RWPE1 (cell line): ENCODE measurements around the gene PKMYT1.
A peak's percentile ranks its signal among the peaks of the same experiment; 100 is the strongest.

Source experiments
- CTCF ChIA-PET: fragments of 350-600 bp; sonication (Branson Sonifier 250); formaldehyde crosslinking; extraction: SDS; loops from one replicate; lab custom pipeline; 2021; lab: Yijun Ruan, JAX
- POLR2A ChIA-PET: fragments of 400-600 bp; formaldehyde crosslinking; extraction: SDS; loops from one replicate; lab custom pipeline; 2020; ENCODE audit warnings: antibody characterized with exemption; ENCODE audit not compliant: low non-redundant PET; lab: Yijun Ruan, JAX
- DNase-seq: peaks from one replicate; pipeline ENCODE4 v3.0.0; 2012; ENCODE audit warnings: low spot score
- H3K27ac ChIP-seq: fragments of 450-650 bp; 2 replicates; pipeline ENCODE4 v1.5.1; 2017
- TF ChIP-seq, protein P1 (sequence below): fragments of 450-650 bp; conservative IDR thresholded peaks from 2 replicates; pipeline ENCODE4 v1.5.1; 2017; ENCODE audit warnings: low read depth, mild to moderate bottlenecking

PKMYT1 gene

DNA sequence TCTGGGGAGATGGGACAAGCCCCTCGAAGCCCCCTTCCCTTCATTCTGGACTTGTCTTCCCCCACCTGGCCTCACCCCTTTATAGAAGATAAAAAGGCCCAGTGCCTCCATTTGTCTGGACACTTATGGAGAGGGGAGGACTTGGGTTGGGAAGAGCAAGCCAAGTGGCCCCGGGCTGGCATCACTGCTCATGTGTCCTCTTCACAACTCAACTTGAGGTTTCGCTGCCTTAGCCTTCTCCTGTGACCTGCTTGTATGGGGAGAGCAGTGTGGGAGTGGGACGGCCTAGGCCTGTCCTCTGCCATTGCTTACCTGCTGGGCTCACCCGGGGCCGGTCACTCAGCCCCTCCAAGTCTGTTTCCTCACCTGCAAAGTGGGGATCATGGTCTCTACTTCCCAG lies 9.7 kb downstream of the PKMYT1 start:
- ChIA-PET CTCF (interaction anchor here (0.6 to 1.6 kb wide), 6 partner anchors 9 to 598 kb away, joined by 3 to 8 read pairs (median 4); partner anchors contain the start of gene TNFRSF12A), POLR2A (interaction anchor here (1.1 kb wide), 1 partner anchor 10 kb away, joined by 3 read pairs; the partner anchor contains the start of gene PKMYT1)
- TF ChIP-seq, protein P1, sequence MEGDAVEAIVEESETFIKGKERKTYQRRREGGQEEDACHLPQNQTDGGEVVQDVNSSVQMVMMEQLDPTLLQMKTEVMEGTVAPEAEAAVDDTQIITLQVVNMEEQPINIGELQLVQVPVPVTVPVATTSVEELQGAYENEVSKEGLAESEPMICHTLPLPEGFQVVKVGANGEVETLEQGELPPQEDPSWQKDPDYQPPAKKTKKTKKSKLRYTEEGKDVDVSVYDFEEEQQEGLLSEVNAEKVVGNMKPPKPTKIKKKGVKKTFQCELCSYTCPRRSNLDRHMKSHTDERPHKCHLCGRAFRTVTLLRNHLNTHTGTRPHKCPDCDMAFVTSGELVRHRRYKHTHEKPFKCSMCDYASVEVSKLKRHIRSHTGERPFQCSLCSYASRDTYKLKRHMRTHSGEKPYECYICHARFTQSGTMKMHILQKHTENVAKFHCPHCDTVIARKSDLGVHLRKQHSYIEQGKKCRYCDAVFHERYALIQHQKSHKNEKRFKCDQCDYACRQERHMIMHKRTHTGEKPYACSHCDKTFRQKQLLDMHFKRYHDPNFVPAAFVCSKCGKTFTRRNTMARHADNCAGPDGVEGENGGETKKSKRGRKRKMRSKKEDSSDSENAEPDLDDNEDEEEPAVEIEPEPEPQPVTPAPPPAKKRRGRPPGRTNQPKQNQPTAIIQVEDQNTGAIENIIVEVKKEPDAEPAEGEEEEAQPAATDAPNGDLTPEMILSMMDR, result no peak
- H3K27ac ChIP-seq, result peak overlapping the region; percentile 84
- no peak for DNase-seq

DNA sequence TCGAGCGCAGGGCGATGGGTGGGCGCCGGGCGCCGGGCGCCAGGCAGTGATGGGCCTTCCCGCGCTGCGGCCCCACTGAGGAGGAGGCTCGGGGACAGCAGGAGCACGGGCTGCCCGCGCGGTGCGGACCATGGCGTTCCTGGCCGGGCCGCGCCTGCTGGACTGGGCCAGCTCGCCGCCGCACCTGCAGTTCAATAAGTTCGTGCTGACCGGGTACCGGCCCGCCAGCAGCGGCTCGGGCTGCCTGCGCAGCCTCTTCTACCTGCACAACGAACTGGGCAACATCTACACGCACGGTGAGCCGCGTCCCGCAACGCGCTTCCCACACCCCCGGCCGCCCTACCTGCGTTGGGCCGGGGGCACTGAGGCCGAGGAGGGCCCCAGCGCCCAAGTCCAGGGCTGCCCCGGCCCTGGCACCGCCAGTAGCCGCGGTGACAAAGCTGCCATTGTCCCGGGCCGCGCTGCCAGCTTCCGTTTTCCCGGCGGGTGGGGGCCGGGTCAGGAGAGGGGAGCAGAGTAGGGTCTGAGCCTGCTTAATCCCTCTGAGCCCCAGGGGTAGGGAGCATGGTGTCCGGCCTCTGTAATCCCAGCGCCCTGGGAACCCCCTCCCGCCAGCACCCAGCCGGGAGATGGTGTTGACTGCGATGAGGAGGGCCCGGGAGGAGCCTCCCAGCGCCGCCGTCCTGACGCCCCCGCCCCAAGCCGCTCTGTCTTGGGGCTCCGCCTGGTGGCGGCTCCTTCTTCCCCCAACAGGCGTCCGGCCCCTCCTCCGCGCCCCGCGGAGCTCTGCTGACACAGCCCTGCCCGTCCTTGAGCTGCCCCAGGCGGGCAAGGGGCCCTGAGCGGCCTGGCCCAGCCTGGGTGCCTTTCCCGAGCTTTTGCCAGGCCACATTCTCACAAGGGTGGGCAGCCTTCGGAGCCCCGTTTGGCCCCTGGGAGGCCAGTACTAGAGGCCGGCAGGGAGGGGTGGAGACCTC lies 10.4 kb downstream of the PKMYT1 start:
- TF ChIP-seq, protein P1, result peak; percentile 64
- POLR2A ChIA-PET, result interaction anchor here (0.6 to 1.1 kb wide), 3 partner anchors 11 to 55 kb away, joined by 3 read pairs; partner anchors contain the start of gene PKMYT1
- H3K27ac ChIP-seq, result peak overlapping the region; percentile 84
- DNase-seq, result peak; percentile 61
- CTCF ChIA-PET, result interaction anchor here (0.6 to 1.6 kb wide), 9 partner anchors 8 to 829 kb away, joined by 3 to 8 read pairs (median 3); partner anchors contain the start of gene TNFRSF12A

DNA sequence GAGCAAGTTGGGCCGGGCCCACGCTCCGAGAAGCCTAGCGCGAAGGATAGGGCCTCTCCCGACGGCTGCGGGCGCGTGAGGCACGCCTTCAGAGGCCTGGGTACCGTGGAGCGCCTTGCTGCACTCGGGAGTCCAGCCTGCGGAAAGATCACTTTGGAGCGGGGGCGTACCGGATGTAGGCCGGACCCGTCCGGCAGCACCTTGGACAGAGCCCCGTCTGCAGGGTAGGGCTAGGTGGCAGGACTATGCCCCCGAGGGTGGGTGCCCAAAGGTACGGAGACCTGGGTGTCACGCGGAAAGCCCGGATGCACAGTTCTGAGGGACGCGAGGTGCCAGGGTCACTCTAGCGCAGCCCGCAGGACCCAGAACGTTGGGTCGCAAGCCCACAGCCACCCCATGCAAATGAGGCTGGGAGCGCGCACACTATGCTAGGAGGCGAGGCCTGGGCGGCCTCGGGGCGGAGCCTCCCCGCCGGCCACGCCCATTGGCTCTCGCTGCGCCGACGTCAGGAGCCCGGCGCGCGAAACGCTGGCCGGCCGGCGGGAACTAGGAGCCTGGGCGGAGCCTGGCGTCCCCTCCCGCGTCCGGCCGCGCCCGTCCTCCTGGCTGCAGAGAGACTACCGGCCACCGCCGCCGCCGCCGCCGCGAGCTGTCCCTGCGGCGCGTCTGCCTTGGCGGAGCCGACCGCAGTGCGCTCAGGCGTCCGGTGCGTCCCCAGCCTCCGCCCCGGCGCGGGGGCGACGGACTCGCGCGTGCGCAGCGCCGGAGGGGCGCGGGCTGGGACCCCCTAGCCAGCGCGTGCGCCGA lies 11.3 kb downstream of the PKMYT1 start, which contains the start of gene PAQR4:
Gene PAQR4, plus strand, starts transcription at position 611 of the 807 bp plus-strand sequence. CDS start 327 bp downstream, outside the sequence.
- ChIA-PET POLR2A (interaction anchor here (1.0 kb wide), 1 partner anchor 12 kb away, joined by 3 read pairs; the partner anchor contains the start of gene PKMYT1), CTCF (interaction anchor here (0.6 to 1.5 kb wide), 5 partner anchors 9 to 828 kb away, joined by 3 to 8 read pairs (median 3); no protein-coding TSS in a partner anchor)
- TF ChIP-seq, protein P1, result no peak
- DNase-seq, result peak; percentile 84
- peak within 1 kb of the TSS; percentile 84 for H3K27ac ChIP-seq

DNA sequence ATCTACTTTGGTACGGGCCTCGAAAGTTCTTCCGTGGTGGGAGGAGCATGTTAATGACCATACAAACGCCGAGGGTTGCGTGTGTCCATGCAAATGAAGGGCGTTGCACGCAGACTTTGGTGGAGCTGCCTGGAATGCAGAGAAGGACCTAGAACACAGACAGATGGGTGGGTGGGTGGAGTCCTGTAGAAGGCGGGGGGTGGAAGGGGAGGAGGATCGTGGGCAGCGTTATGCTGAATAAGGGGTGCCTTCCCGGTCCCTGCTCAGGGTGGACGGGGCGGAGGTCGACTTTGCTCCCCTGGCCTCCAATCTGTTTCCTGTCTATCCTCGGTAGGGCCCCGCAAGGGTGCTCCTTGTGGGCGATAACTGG lies 11.9 kb downstream of the PKMYT1 start:
- no peak for DNase-seq
- ChIA-PET CTCF (interaction anchor here (0.6 kb wide), 1 partner anchor 69 kb away, joined by 3 read pairs; no protein-coding TSS in a partner anchor), POLR2A (no interaction called here)
- H3K27ac ChIP-seq, result peak overlapping the region; percentile 84
- TF ChIP-seq, protein P1, result no peak

DNA sequence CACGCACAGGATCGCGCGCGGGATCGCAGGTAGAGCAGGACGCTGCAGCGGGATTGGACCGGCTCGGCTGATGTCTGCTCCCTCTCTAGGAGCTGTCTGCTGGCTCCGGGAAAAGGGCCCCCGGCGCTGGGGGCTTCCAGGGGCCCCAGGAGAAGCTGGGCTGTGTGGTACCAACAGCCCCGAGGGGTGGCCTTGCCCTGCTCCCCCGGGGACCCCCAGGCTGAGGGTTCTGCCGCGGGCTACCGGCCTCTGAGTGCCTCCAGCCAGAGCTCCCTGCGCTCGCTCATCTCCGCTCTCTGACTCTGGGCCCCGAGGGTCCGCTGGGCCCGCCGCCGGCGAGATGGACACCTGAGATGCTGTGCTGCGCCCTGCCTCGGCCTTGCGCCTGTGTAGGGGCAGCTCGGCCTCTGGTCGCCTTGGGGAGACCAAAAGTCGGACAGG lies 12.5 kb downstream of the PKMYT1 start:
- peak overlapping the region; percentile 84 for H3K27ac ChIP-seq
- ChIA-PET POLR2A (no interaction called here), CTCF (no interaction called here)
- TF ChIP-seq, protein P1, result no peak
- DNase-seq, result no peak
